ENCODE data around the gene POLR1D. TPM values are rescaled to one million over a fixed set of nuclear protein-coding genes. Genes with fewer than 3 reads are reported as not detected.

The POLR1D gene
- total and polyA plus RNA-seq, 2 experiments from 2014 or later, result 177 to 197 TPM

DNA sequence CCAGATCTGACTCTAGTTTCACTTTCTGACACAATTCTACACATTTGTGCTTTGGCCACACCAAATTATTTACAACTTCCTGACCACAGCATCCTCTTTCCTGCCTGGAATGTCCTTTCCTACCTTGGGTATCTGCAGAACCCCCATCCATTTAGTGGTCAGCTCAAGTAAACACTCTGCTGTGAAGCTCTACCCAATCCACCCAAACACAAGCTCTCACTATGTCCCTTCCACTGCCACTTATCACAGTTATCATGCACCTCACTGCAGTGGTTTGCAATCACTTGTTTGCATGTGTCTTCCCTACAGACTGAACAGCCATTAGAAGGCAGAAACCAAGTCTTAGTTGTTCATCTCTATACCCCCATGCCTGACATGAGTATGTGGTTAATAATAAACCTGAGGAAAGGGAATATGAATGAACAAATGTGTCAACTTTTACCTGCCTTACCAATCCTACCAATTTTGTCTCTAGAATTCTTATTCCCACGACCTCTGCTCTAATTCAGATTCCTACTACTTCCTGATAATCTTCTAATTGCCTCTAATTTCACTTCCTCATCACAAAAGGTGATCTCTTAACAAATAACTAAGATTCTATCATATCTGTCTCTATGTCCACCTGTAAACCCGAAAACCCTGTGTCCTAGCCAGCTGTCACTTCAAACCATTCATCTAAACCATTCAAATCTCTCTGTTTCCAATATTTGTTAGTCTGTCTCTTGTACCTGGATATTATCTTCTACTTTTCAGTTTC is 26.5 kb upstream of the POLR1D start:
- Mint-ChIP-seq H3K9me3 (no peaks in the 10 kb centered on the region), H3K36me3 (ENCODE audit: low read depth) (no peaks in the 10 kb centered on the region), H3K27ac (no peak overlapping the region), H3K4me1 (peaks cover 11% of the 10 kb centered on the region), H3K27me3 (ENCODE audit: insufficient read depth, low read depth, poor library complexity) (no peaks in the 10 kb centered on the region), H3K4me3 (no peak overlapping the region)
- no peak for TF ChIP-seq NANOG (IDR thresholded peaks at IDR 0.05; ENCODE audit: borderline replicate concordance)
- TF ChIP-seq, protein P1, sequence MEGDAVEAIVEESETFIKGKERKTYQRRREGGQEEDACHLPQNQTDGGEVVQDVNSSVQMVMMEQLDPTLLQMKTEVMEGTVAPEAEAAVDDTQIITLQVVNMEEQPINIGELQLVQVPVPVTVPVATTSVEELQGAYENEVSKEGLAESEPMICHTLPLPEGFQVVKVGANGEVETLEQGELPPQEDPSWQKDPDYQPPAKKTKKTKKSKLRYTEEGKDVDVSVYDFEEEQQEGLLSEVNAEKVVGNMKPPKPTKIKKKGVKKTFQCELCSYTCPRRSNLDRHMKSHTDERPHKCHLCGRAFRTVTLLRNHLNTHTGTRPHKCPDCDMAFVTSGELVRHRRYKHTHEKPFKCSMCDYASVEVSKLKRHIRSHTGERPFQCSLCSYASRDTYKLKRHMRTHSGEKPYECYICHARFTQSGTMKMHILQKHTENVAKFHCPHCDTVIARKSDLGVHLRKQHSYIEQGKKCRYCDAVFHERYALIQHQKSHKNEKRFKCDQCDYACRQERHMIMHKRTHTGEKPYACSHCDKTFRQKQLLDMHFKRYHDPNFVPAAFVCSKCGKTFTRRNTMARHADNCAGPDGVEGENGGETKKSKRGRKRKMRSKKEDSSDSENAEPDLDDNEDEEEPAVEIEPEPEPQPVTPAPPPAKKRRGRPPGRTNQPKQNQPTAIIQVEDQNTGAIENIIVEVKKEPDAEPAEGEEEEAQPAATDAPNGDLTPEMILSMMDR (conservative IDR thresholded peaks at IDR 0.05; ENCODE audit: low read depth in 2 of 2), result no peak
- TF ChIP-seq, protein P2, sequence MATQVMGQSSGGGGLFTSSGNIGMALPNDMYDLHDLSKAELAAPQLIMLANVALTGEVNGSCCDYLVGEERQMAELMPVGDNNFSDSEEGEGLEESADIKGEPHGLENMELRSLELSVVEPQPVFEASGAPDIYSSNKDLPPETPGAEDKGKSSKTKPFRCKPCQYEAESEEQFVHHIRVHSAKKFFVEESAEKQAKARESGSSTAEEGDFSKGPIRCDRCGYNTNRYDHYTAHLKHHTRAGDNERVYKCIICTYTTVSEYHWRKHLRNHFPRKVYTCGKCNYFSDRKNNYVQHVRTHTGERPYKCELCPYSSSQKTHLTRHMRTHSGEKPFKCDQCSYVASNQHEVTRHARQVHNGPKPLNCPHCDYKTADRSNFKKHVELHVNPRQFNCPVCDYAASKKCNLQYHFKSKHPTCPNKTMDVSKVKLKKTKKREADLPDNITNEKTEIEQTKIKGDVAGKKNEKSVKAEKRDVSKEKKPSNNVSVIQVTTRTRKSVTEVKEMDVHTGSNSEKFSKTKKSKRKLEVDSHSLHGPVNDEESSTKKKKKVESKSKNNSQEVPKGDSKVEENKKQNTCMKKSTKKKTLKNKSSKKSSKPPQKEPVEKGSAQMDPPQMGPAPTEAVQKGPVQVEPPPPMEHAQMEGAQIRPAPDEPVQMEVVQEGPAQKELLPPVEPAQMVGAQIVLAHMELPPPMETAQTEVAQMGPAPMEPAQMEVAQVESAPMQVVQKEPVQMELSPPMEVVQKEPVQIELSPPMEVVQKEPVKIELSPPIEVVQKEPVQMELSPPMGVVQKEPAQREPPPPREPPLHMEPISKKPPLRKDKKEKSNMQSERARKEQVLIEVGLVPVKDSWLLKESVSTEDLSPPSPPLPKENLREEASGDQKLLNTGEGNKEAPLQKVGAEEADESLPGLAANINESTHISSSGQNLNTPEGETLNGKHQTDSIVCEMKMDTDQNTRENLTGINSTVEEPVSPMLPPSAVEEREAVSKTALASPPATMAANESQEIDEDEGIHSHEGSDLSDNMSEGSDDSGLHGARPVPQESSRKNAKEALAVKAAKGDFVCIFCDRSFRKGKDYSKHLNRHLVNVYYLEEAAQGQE (IDR thresholded peaks at IDR 0.05; ENCODE audit: unreplicated experiment), result no peak
- TF ChIP-seq, protein P3, sequence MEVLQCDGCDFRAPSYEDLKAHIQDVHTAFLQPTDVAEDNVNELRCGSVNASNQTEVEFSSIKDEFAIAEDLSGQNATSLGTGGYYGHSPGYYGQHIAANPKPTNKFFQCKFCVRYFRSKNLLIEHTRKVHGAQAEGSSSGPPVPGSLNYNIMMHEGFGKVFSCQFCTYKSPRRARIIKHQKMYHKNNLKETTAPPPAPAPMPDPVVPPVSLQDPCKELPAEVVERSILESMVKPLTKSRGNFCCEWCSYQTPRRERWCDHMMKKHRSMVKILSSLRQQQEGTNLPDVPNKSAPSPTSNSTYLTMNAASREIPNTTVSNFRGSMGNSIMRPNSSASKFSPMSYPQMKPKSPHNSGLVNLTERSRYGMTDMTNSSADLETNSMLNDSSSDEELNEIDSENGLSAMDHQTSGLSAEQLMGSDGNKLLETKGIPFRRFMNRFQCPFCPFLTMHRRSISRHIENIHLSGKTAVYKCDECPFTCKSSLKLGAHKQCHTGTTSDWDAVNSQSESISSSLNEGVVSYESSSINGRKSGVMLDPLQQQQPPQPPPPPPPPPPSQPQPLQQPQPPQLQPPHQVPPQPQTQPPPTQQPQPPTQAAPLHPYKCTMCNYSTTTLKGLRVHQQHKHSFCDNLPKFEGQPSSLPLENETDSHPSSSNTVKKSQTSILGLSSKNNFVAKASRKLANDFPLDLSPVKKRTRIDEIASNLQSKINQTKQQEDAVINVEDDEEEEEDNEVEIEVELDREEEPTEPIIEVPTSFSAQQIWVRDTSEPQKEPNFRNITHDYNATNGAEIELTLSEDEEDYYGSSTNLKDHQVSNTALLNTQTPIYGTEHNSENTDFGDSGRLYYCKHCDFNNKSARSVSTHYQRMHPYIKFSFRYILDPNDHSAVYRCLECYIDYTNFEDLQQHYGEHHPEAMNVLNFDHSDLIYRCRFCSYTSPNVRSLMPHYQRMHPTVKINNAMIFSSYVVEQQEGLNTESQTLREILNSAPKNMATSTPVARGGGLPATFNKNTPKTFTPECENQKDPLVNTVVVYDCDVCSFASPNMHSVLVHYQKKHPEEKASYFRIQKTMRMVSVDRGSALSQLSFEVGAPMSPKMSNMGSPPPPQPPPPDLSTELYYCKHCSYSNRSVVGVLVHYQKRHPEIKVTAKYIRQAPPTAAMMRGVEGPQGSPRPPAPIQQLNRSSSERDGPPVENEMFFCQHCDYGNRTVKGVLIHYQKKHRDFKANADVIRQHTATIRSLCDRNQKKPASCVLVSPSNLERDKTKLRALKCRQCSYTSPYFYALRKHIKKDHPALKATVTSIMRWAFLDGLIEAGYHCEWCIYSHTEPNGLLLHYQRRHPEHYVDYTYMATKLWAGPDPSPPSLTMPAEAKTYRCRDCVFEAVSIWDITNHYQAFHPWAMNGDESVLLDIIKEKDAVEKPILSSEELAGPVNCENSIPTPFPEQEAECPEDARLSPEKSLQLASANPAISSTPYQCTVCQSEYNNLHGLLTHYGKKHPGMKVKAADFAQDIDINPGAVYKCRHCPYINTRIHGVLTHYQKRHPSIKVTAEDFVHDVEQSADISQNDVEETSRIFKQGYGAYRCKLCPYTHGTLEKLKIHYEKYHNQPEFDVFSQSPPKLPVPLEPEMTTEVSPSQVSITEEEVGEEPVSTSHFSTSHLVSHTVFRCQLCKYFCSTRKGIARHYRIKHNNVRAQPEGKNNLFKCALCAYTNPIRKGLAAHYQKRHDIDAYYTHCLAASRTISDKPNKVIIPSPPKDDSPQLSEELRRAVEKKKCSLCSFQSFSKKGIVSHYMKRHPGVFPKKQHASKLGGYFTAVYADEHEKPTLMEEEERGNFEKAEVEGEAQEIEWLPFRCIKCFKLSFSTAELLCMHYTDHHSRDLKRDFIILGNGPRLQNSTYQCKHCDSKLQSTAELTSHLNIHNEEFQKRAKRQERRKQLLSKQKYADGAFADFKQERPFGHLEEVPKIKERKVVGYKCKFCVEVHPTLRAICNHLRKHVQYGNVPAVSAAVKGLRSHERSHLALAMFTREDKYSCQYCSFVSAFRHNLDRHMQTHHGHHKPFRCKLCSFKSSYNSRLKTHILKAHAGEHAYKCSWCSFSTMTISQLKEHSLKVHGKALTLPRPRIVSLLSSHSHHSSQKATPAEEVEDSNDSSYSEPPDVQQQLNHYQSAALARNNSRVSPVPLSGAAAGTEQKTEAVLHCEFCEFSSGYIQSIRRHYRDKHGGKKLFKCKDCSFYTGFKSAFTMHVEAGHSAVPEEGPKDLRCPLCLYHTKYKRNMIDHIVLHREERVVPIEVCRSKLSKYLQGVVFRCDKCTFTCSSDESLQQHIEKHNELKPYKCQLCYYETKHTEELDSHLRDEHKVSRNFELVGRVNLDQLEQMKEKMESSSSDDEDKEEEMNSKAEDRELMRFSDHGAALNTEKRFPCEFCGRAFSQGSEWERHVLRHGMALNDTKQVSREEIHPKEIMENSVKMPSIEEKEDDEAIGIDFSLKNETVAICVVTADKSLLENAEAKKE (CRISPR knock-in tag; IDR thresholded peaks at IDR 0.05), result no peak
- no peak for TF ChIP-seq ZNF331 (CRISPR knock-in tag; IDR thresholded peaks at IDR 0.05; ENCODE audit: low read depth)
- TF ChIP-seq ZNF114 (CRISPR knock-in tag; IDR thresholded peaks at IDR 0.05), result no peak
- no peak for TF ChIP-seq EZH2 (IDR thresholded peaks at IDR 0.05; ENCODE audit: low read depth, unreplicated experiment)
- TF ChIP-seq JUNB (IDR thresholded peaks at IDR 0.05; ENCODE audit: unreplicated experiment), result no peak
- TF ChIP-seq CREB1 (CRISPR knock-in tag; IDR thresholded peaks at IDR 0.05; ENCODE audit: low read depth), result no peak
- TF ChIP-seq POLR2AphosphoS5 (IDR thresholded peaks at IDR 0.05; ENCODE audit: low read depth), result no peak
- TF ChIP-seq, protein P4, sequence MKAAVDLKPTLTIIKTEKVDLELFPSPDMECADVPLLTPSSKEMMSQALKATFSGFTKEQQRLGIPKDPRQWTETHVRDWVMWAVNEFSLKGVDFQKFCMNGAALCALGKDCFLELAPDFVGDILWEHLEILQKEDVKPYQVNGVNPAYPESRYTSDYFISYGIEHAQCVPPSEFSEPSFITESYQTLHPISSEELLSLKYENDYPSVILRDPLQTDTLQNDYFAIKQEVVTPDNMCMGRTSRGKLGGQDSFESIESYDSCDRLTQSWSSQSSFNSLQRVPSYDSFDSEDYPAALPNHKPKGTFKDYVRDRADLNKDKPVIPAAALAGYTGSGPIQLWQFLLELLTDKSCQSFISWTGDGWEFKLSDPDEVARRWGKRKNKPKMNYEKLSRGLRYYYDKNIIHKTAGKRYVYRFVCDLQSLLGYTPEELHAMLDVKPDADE (IDR thresholded peaks at IDR 0.05), result no peak
- TF ChIP-seq STAT1 (IDR thresholded peaks at IDR 0.05; ENCODE audit: unreplicated experiment), result no peak
- TF ChIP-seq EZH2phosphoT487 (IDR thresholded peaks at IDR 0.05; ENCODE audit: unreplicated experiment), result no peak
- DNase-seq (ENCODE audit: low spot score) (no peak), ATAC-seq (no peak)
- Histone ChIP-seq H3K4me2 (no peak overlapping the region), H3K79me2 (replicated peaks; ENCODE audit: insufficient read depth) (peaks cover 89% of the 10 kb centered on the region), H3K36me3 (ENCODE audit: insufficient read depth) (no peaks in the 10 kb centered on the region), H3K9me2 (ENCODE audit: insufficient read depth) (no peaks in the 10 kb centered on the region), H3K27me3 (ENCODE audit: insufficient read depth) (no peaks in the 10 kb centered on the region), H3F3A (replicated peaks; ENCODE audit: low read depth) (no peaks in the 10 kb centered on the region), H2AFZ (no peak overlapping the region), H3K4me1 (ENCODE audit: insufficient read depth) (peaks cover 24% of the 10 kb centered on the region), H3K27ac (ENCODE audit: low read depth) (no peak overlapping the region), H4K20me1 (replicated peaks; ENCODE audit: insufficient read depth) (peaks cover 40% of the 10 kb centered on the region), H3K4me3 (no peak overlapping the region)

All from GM23338 (cell line).